Mucosa of gallbladder (tissue), 1 donor: ENCODE data around the gene ZBTB20. TPM values are rescaled to one million over a fixed set of nuclear protein-coding genes. Genes with fewer than 3 reads are reported as not detected.
"Not testable (repeated sequence)": the region's sequence is repeated elsewhere in the genome, so short reads cannot be mapped to it uniquely, and the experiment has no call there.

ENCODE experiments used
- DNase-seq: peaks from one replicate; pipeline ENCODE4 v3.0.0-alpha.2; 2020; ENCODE audit warnings: low spot score
- total RNA-seq: library from RNA; stranded (reverse); gene quantifications from one replicate; pipeline ENCODE4 v1.2.1, GENCODE V29; 2021
- donor health status: DM: no; HTN: no; CAD: no.

ZBTB20 gene
- total RNA-seq, result 75.9 TPM

DNA sequence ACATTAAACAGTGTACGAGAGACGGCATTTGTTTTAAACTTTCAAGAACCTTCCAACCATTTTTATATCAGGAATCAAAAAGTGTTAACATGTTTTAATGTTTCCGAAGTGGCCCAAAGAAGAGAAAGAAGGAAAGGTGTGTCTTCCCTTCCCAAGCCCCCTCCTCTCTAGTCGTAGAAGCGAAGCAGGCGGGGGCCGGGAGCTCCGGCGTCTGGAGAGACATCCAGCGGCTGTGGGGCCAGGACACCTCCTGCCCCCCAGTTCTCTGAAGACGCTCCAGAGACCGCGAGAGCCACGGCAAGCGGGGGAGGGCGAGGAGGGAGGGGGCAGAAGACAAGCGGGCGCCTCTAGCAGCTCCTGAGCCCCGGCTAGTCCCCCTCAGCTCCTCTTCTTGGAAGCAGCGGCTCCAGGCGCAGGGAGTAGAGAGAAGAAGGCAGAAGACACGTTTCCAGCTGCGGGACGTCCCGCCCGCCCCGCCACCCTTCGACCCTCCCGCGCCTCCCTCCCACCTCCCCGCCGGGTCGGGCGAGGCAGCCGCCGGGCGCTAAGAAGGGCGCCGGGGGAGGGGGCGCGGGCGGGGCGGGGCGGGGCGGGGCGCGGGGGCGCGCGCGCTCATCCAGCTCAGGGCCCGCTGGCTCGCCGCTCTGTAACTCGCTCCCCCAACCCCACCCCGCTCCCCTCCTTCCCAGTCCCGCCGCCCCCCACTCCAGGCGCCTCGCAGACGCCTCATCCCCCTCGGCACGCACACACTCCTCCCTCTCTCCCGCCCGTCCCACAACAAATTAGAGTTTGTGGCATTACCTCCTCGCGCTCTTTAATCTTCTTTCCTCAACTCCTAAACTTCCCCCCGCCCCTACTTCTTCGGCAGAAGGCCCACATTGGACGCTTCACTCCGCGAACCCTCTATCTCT lies at the start of gene ZBTB20:
Gene ZBTB20 (minus strand): TSS at position 871 of the 911 bp plus-strand sequence.
- peak; percentile 46 for DNase-seq

- no peak for DNase-seq
Observed at GRCh38 chr3:115194476-115194875, 47.4 kb upstream of the ZBTB20 start.

- no peak for DNase-seq
Observed at GRCh38 chr3:115190747-115191146, 43.7 kb upstream of the ZBTB20 start.

DNA sequence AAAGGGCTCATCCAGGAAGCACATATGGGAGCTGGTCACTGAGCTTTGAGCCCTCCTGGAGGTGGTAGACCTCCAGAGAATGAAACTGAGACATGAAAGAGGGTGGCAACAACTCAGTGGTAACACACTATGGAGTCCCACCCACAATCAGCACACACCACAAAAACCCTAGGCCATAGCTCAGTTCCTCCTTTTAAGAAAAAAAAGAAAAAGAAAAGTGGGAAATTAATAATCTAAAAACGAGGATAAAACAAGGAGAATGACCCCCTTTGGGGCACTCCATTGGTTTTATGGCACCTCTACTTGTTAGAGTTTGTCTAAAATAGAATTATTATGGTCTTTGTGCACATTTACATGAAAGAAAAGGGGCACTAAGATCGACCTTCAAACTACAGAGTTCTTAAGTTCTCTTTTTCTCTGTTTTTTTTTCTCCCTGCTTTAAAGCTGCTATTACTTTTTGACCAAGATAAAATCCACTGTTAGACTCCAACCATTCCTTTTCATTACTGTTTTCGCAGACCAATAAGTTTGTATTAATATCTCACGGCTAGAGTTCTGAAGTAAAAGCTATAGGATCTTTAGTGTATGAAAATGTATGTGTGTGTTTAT lies 40.2 kb upstream of the ZBTB20 start:
- DNase-seq, result no peak

DNA sequence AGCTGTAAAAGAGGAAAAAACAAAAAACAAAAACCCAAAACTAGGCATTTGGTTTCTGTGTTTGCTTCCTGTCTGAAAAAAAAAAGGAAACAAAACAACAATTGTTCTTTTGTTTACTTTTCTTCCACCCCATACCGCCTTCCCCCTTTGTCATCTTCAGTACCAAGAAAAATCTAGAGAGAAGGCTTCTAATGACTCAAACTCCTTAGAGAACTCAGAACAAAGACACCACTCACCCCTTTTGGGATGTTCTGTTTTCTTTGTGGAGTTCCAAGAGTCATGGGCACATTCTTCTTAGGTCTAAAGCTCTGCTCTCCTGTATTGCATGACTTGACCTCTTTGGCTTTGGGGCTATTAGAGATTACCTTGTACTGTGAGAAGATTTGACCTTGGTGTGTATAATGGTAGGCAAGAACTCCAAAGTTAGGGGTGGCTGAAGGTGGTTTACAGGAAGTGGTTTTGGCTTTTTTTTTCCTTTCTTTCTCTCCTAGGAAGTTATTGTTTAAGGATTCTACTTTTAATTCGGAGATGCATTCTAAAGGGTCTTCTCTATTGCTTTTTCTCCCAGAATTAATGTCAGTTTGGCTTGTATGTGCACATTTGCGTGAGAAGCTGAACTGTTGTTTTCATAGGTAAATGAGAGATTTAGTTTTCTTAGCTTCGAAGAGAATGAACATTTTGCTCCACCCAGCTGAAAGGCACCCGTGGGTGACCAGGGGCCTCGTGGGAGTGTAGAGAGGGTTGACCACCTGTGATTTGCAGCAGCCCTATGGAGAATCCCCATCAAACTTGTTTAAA lies 39.5 kb upstream of the ZBTB20 start:
- DNase-seq, result no peak

- DNase-seq, result not testable (repeated sequence)
Observed at GRCh38 chr3:115184859-115185572, 37.9 kb upstream of the ZBTB20 start.

DNA sequence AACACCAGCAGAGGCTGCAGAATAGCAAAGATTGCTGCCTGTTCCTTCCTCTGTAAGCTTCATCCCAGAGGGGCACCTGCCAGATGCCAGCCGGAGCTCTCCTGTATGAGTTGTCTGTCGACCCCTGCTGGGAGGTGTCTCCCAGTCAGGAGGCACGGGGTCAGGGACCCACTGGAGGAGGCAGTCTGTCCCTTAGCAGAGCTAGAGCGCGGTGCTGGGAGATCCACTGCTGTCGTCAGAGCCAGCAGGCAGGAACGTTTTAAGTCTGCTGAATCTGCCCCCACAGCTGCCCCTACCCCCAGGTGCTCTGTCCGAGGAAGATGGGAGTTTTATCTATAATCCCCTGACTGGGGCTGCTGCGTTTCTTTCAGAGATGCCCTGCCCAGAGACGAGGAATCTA lies 31.8 kb upstream of the ZBTB20 start:
- not testable (repeated sequence) for DNase-seq

- no peak for DNase-seq
Observed at GRCh38 chr3:115169808-115170207, 22.7 kb upstream of the ZBTB20 start.

DNA sequence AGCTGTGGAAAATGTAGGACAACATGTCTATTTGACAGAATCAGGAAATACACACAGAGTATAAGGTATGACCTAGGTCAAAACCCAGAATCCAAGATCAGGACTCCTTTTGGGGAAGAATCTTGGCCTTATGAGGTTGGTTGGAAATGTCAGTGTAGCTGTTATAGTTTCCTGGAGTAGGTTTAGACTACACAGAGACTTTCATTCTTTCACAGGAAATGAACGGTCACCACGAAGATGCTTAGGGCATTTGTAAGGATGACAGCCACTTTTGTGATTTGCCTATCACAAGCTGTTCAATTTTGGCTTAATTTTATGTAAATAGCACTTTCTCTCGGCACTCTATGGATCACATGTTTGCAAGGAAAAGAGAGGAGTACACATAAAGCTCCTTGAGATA lies 18.6 kb upstream of the ZBTB20 start:
- no peak for DNase-seq

- no peak for DNase-seq
Observed at GRCh38 chr3:115165266-115165665, 18.2 kb upstream of the ZBTB20 start.

DNA sequence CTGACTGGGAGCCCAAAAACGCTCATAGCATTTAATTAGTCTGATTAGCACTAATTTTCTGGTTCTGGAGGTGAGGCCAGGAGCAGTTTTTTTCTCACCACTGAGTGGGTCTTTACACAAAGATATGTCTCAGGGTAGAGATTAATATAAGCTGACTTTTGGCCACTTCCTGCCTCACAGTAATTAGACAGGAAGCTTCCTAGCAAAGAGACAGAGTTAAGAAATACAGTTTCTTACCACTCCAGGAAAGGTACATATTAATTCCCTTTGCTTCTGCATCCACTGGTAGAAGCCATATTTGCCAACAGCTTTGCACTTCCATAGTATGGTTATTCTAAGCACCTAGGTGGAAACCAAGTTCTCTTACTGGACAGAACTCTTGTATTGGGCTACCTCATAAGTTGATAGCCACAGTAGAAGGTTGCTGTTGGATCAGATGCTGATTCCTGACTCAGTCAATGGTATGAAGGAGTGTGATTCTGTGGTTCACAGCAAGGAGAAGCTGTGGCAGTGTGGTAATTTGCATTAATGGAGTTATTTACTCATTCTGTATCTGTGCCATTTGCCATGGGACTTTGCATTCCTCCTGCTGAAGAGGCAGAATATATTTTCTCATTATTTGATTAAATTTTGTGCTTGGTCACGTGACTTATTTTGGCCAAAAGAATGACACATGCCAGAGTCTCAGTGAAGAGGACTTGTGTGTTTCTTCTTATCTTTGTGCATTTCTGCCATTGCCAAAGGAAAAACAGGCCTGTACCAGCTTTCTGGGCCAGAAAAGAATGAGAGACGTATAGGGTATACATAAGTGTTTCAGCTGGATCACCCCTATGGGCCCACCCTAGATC lies 17.5 kb upstream of the ZBTB20 start:
- DNase-seq, result no peak

DNA sequence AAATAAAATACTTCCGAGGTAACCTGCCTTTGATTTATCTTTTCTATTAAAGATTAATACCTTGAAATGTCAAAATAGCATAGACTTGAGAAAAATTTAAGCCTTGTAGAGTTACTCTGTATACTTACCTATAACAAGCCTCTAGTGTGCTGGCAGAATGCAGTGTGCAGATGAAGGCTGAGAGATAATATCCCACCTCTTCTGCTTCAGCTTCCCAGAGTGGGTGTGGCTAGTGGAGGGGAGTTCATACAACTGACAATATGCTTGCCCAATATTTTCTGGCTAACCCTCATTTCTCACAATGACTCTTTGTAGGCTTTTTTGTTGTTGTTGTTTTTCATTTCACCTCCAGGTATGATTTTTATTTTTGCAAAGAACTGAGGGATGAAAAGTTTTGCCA lies 15.7 kb upstream of the ZBTB20 start:
- DNase-seq, result no peak

DNA sequence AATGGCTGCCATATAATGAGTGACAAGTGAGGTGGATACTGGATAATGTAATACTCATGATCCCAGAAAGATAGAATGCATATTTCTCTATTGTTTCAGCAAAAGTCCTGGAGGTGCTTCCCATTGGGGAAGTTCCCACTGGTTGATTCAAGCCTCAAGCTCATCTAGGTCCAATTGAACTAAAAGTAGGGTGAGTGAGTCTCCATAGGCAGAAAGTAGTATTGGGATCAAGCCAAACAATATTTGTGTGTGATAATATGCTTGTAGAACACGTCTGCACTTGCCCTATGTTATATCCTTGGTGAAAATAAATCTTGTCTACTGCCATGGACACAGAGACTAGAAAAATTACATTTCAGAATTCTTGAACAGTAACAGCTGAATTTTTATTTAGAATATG lies 14.8 kb upstream of the ZBTB20 start:
- no peak for DNase-seq

- DNase-seq, result no peak
Observed at GRCh38 chr3:115161168-115161834, 14.2 kb upstream of the ZBTB20 start.

GRCh38 chr3:115160295-115160694 lies 13.2 kb upstream of the ZBTB20 start:
- no peak for DNase-seq

GRCh38 chr3:115156046-115156654 lies 9.1 kb upstream of the ZBTB20 start:
- DNase-seq, result no peak

- DNase-seq, result no peak
Observed at GRCh38 chr3:115154611-115155010, 7.5 kb upstream of the ZBTB20 start.

- DNase-seq, result no peak
Observed at GRCh38 chr3:115151921-115152320, 4.8 kb upstream of the ZBTB20 start.

DNA sequence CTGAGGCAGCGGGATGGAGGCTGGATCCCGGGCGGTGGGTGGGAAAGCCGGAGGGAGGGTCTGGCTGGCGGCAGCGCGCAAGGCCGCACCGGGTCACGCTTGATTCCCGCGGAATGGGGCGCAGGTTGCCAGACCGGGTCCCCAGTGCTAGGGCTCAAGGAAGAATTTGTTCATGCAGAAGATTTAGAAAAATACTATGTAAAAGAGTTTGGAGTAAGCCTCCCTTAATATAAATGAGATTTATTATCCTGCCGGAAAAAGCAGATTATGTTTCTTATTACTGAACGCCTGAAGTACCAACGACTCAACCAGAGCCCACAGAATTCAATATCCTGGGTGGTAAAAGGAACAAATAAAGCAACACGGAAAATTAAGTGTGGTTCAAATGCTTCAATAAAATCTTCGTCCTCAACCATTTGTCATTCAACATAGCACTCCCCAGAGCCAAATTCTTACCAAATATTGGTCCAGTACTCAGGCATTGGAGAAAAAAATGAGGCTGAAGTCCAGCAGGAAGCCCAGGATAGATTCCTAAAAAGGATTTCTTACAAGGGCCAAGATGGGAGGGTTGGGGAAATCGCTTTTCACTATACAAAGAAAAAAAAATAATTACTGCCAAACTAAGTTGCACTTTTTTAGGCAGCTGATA lies 1.2 kb upstream of the ZBTB20 start:
- DNase-seq, result no peak
